Right lobe of liver (tissue), 4 donors: ENCODE results near the gene C7orf25.

Experiments
- CTCF ChIP-seq, 4 donors: fragments of 200-600 bp in 3 of 4; fragments of 450-650 bp in 1 of 4; IDR thresholded peaks; one replicate each; pipeline versions ENCODE4 v1.5.1 to v1.8.0; 2016 to 2022; ENCODE audit warnings: antibody characterized with exemption in 4 of 4, mild to moderate bottlenecking in 2 of 4
- POLR2A ChIP-seq: fragments of 450-650 bp; IDR thresholded peaks from one replicate; pipeline ENCODE4 v1.6.1; 2017; ENCODE audit warnings: antibody characterized with exemption, mild to moderate bottlenecking
- donor health status: DM: no; HTN: no; CAD: no.
- donor health status: DM: no; HTN: no; CAD: no.
- donor health status: DM: no; HTN: yes; CAD: no.

- TF ChIP-seq CTCF (IDR thresholded peaks at IDR 0.05) (no peak), POLR2A (no peak)
Observed at GRCh38 chr7:42878303-42878702, 33.6 kb downstream of the C7orf25 start.
